AML-193 (cell line): ENCODE measurements around the gene MDH1.

Experiments used
- DNase-seq, 2 experiments: peaks; one replicate each; lab custom pipeline; 2025; lab: John Stamatoyannopoulos, UW

The MDH1 gene

GRCh38 chr2:63632382-63632781 lies 43.6 kb downstream of the MDH1 start:
- DNase-seq, result no peak

GRCh38 chr2:63639344-63639743 lies 50.6 kb downstream of the MDH1 start:
- no peak for DNase-seq

- no peak for DNase-seq
Observed at GRCh38 chr2:63642946-63643345, 54.2 kb downstream of the MDH1 start.

GRCh38 chr2:63643486-63643885 lies 54.7 kb downstream of the MDH1 start:
- DNase-seq, result no peak

DNA sequence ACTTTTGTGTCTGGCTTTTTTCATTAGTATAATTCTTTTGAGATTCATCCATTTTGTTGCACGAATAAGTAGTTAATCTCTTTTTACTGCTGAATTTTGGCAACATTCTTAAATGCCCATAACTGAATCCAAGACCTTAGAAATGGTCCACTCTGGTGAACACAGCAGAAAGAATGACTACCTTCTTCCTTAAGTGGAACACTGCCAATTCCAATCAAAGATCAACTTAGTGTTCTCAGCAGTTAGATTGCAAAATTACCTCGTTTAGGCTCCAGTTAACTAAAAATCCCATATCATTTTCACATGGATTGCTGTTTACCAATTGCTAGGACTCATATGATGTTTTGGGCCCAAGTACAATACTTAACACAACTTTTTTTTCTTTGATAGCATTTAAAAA lies 59.9 kb downstream of the MDH1 start:
- DNase-seq, result no peak

GRCh38 chr2:63649829-63650228 lies 61.1 kb downstream of the MDH1 start:
- DNase-seq, result no peak

DNA sequence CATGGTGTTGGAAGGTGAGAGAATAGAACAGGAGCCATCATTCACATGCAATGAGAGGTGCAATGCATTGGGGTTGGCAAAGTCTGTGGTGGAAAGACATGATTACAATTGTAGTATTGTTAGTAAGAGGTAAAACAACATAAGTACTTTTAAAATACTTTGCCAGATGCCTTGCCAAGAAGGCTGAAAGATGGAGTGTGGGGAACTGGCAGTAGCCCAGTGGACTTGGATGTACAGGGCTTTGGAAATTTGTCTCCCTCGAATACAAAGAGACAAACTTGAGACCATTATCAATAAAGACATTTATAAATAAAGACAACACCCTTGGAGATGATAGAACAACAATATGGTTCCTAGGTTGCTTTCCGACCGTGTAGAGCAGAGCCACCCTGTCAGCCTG lies 62.0 kb downstream of the MDH1 start:
- DNase-seq, result no peak

DNA sequence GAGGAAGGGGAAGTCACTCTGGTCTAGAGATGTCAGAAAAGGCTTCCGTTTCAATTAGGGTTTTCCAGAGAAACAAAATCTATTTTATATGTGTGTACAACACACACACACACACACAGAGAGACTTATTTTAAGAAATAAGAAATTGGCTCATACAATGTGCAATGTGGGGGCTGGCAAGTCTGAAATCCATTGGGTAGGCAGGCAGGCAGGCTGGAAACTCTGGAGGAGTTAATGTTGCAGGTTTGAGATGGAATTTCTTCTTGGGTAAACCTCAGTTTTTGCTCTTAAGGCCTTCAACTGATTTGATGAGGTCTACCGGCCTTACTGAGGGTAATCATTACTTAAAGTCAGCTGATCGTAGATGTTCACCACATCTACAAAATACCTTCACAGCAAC lies 62.6 kb downstream of the MDH1 start:
- no peak for DNase-seq

GRCh38 chr2:63651861-63652651 lies 63.3 kb downstream of the MDH1 start:
- DNase-seq, result no peak

DNA sequence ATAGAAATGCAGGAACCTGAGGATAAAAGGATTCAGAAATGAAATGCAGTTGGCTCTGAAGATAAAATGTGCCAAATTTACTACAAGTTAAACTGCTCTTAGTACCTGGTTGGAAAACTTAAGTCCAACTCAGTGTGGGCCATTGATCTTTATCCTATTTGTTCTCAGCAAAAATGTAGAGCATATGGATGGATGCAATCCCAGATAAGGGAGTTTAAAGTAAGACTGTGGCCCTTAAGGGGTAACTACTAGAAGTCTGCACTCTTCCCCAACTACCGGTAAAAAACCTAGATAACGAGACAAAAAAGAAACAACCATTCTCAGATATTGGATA lies 63.9 kb downstream of the MDH1 start:
- no peak for DNase-seq

- no peak for DNase-seq
Observed at GRCh38 chr2:63654959-63655358, 66.2 kb downstream of the MDH1 start.
